H9 (cell line): ENCODE results near the gene ZBTB33. TPM values are rescaled to one million over a fixed set of nuclear protein-coding genes. Genes with fewer than 3 reads are reported as not detected.

Experiments used
- DNase-seq: peaks from one replicate; pipeline ENCODE4 v3.0.0-alpha.2; 2017
- H2AFZ ChIP-seq: one replicate; pipeline ENCODE4 v1.6.1; 2013; ENCODE audit warnings: mild to moderate bottlenecking, low read length, control low read depth, moderate library complexity
- H2AK5ac ChIP-seq: 2 replicates; pipeline ENCODE4 v1.6.1; 2013; ENCODE audit warnings: low read length, control low read depth, mixed read lengths; ENCODE audit not compliant: insufficient read length
- H2BK120ac ChIP-seq: one replicate; pipeline ENCODE4 v1.6.1; 2013; ENCODE audit warnings: low read depth, mild to moderate bottlenecking, low read length, control low read depth, inconsistent platforms; ENCODE audit not compliant: poor library complexity, severe bottlenecking
- H2BK12ac ChIP-seq: 2 replicates; pipeline ENCODE4 v1.6.1; 2013; ENCODE audit warnings: low read length, control low read depth, mixed read lengths, low read depth; ENCODE audit not compliant: insufficient read length
- H2BK15ac ChIP-seq: 2 replicates; pipeline ENCODE4 v1.6.1; 2013; ENCODE audit warnings: low read depth, low read length, control low read depth
- H2BK20ac ChIP-seq: one replicate; pipeline ENCODE4 v1.6.1; 2013; ENCODE audit warnings: low read depth, mild to moderate bottlenecking, low read length, control low read depth, inconsistent platforms; ENCODE audit not compliant: poor library complexity, severe bottlenecking
- H2BK5ac ChIP-seq: 2 replicates; pipeline ENCODE4 v1.6.1; 2013; ENCODE audit warnings: low read length, control low read depth, mixed read lengths; ENCODE audit not compliant: insufficient read length
- H3K14ac ChIP-seq: 2 replicates; pipeline ENCODE4 v1.6.1; 2013; ENCODE audit warnings: low read length, control low read depth; ENCODE audit not compliant: insufficient read depth
- H3K18ac ChIP-seq: 2 replicates; pipeline ENCODE4 v1.6.1; 2013; ENCODE audit warnings: low read depth, mild to moderate bottlenecking, mixed read lengths, low read length, control low read depth; ENCODE audit not compliant: insufficient read length
- H3K23ac ChIP-seq: 2 replicates; pipeline ENCODE4 v1.6.1; 2013; ENCODE audit warnings: low read length, control low read depth, mixed read lengths, low read depth; ENCODE audit not compliant: insufficient read length
- H3K23me2 ChIP-seq: 2 replicates; pipeline ENCODE4 v1.6.1; 2013; ENCODE audit warnings: low read depth, mild to moderate bottlenecking, mixed read lengths, low read length, control low read depth; ENCODE audit not compliant: insufficient read length, poor library complexity, severe bottlenecking
- H3K27ac ChIP-seq: 2 replicates; pipeline ENCODE4 v1.5.1; 2013; ENCODE audit warnings: low read length, control low read depth, mixed read lengths, low read depth; ENCODE audit not compliant: insufficient read length
- H3K27me3 ChIP-seq: 2 replicates; pipeline ENCODE4 v1.6.1; 2013; ENCODE audit warnings: low read length, control low read depth, inconsistent platforms; ENCODE audit not compliant: insufficient read depth
- H3K4ac ChIP-seq: 2 replicates; pipeline ENCODE4 v1.6.1; 2013; ENCODE audit warnings: low read depth, mild to moderate bottlenecking, control low read depth, inconsistent platforms, low read length, moderate library complexity
- H3K4me1 ChIP-seq: 2 replicates; pipeline ENCODE4 v1.6.1; 2013; ENCODE audit warnings: low read length, control low read depth, inconsistent platforms; ENCODE audit not compliant: insufficient read depth
- H3K4me2 ChIP-seq: 2 replicates; pipeline ENCODE4 v1.6.1; 2013; ENCODE audit warnings: low read length, control low read depth, mixed read lengths; ENCODE audit not compliant: insufficient read length, insufficient read depth
- H3K56ac ChIP-seq: 2 replicates; pipeline ENCODE4 v1.6.1; 2013; ENCODE audit warnings: low read depth, mild to moderate bottlenecking, mixed read lengths, low read length, control low read depth; ENCODE audit not compliant: insufficient read length
- H3K79me1 ChIP-seq: 2 replicates; pipeline ENCODE4 v1.6.1; 2013; ENCODE audit warnings: low read depth, mild to moderate bottlenecking, moderate library complexity, low read length, control low read depth, inconsistent platforms; ENCODE audit not compliant: insufficient read depth, poor library complexity, severe bottlenecking
- H3K79me2 ChIP-seq: 2 replicates; pipeline ENCODE4 v1.6.1; 2013; ENCODE audit warnings: low read length, control low read depth, inconsistent platforms; ENCODE audit not compliant: insufficient read depth
- H3K9ac ChIP-seq: 2 replicates; pipeline ENCODE4 v1.6.1; 2013; ENCODE audit warnings: low read length, control low read depth, mixed read lengths; ENCODE audit not compliant: insufficient read length; ENCODE audit errors: extremely low read depth
- H3K9me3 ChIP-seq: one replicate; pipeline ENCODE4 v1.6.1; 2013; ENCODE audit warnings: low read depth, low read length, inconsistent platforms; ENCODE audit not compliant: control insufficient read depth
- H3T11ph ChIP-seq: one replicate; pipeline ENCODE4 v1.6.1; 2013; ENCODE audit warnings: mild to moderate bottlenecking, low read length, control low read depth, inconsistent platforms
- H4K20me1 ChIP-seq: one replicate; pipeline ENCODE4 v1.6.1; 2013; ENCODE audit not compliant: control insufficient read depth, insufficient read length, insufficient read depth
- H4K5ac ChIP-seq: 2 replicates; pipeline ENCODE4 v1.6.1; 2013; ENCODE audit warnings: low read depth, mild to moderate bottlenecking, mixed read lengths, low read length, control low read depth; ENCODE audit not compliant: insufficient read length
- H4K8ac ChIP-seq: replicated peaks from 2 replicates; pipeline ENCODE4 v1.6.1; 2013; ENCODE audit warnings: low read length, control low read depth, mixed read lengths, low read depth; ENCODE audit not compliant: insufficient read length
- H4K91ac ChIP-seq: 2 replicates; pipeline ENCODE4 v1.6.1; 2013; ENCODE audit warnings: low read depth, mild to moderate bottlenecking, moderate library complexity, mixed read lengths, low read length, control low read depth; ENCODE audit not compliant: insufficient read length
- H3K27ac Mint-ChIP-seq, 3 experiments: 2 replicates in 2 of 3; 3 replicates in 1 of 3; pipeline ENCODE4 v1.8.0; 2020 to 2021; ENCODE audit warnings: mixed read lengths in 3 of 3, mild to moderate bottlenecking in 1 of 3, moderate library complexity in 1 of 3
- H3K27me3 Mint-ChIP-seq: 2 replicates; pipeline ENCODE4 v1.8.0; 2021; ENCODE audit warnings: low read depth, mild to moderate bottlenecking, moderate library complexity, mixed read lengths
- H3K36me3 Mint-ChIP-seq, 3 experiments: 2 replicates in 2 of 3; 3 replicates in 1 of 3; pipeline ENCODE4 v1.8.0; 2020 to 2021; ENCODE audit warnings: low read depth in 3 of 3, mixed read lengths in 3 of 3; ENCODE audit not compliant: insufficient read depth in 1 of 3
- H3K4me1 Mint-ChIP-seq, 2 experiments: 2 replicates each; pipeline ENCODE4 v1.8.0; 2020; ENCODE audit warnings: mixed read lengths in 2 of 2
- H3K4me3 Mint-ChIP-seq, 2 experiments: 2 replicates in 1 of 2; 3 replicates in 1 of 2; pipeline ENCODE4 v1.8.0; 2020 to 2021; ENCODE audit warnings: mild to moderate bottlenecking in 2 of 2, mixed read lengths in 2 of 2, moderate library complexity in 1 of 2
- H3K9me3 Mint-ChIP-seq, 2 experiments: 2 replicates in 1 of 2; 3 replicates in 1 of 2; pipeline ENCODE4 v1.8.0; 2020; ENCODE audit warnings: mild to moderate bottlenecking in 2 of 2, mixed read lengths in 2 of 2, moderate library complexity in 1 of 2
- CTCF ChIP-seq: fragments of 200-600 bp; sonication (generic); conservative IDR thresholded peaks from 3 replicates; pipeline ENCODE4 v1.8.0; 2021; ENCODE audit warnings: antibody characterized with exemption, mild to moderate bottlenecking
- WGBS: extraction: QIAGEN DNeasy Blood & Tissue Kit; methylation state at CpG from one replicate; pipeline ENCODE4 v1.1.7; 2013; ENCODE audit warnings: missing lambda C conversion rate, low lambda C conversion rate, mixed read lengths; ENCODE audit not compliant: insufficient read length; ENCODE audit errors: extremely low coverage; 5-methylcytosine and 5-hydroxymethylcytosine counted together
- total RNA-seq: library from RNA; stranded (reverse); gene quantifications from 2 replicates; pipeline ENCODE4 v1.2.1, GENCODE V29; 2021

ZBTB33 gene
- total RNA-seq, 1 experiment from 2014 or later: 18.7 TPM

DNA sequence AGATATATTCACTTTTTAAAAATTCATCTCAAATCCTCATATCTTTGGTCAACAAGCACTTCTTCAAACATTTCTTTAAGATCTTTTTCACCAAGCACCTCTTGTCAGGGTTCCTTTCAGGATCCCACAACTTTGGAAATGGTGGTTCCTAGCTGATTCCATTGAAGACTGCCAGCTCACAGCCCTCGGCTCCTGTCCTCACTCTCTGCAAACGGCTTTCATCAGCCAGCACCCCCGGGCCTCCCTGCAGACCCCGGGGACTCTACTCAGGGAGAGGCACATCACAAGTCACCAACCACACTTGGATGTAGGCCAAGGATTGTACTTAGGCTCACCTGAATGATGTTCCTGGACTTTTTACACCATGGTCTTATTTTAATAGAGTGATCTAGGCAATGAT lies 20.0 kb downstream of the ZBTB33 start:
- peaks cover 65 to 73% of the 10 kb centered on the region in 2 experiments for H3K9me3 Mint-ChIP-seq
- H2AK5ac ChIP-seq: no peak overlapping the region

More for the DNA sequence above, 20.0 kb downstream of the ZBTB33 start:
- no peak overlapping the region for H3K23ac ChIP-seq
- peaks cover 11% of the 10 kb centered on the region for H3K9me3 ChIP-seq
- no CpG with 5 or more reads among the region's 4 CpGs for WGBS
- H3K23me2 ChIP-seq: no peaks in the 10 kb centered on the region
- no peak overlapping the region for H4K91ac ChIP-seq
- H3K56ac ChIP-seq: no peak overlapping the region
- no peak overlapping the region for H3T11ph ChIP-seq
- no peak overlapping the region for H4K8ac ChIP-seq
- H2BK120ac ChIP-seq: no peak overlapping the region
- H4K20me1 ChIP-seq: no peaks in the 10 kb centered on the region
- H2BK5ac ChIP-seq: no peak overlapping the region
- no peak overlapping the region for H3K27ac ChIP-seq
- no peak overlapping the region for H2AFZ ChIP-seq
- H3K79me2 ChIP-seq: no peaks in the 10 kb centered on the region
- H3K27me3 ChIP-seq: no peaks in the 10 kb centered on the region
- no peak overlapping the region for H3K14ac ChIP-seq
- no peak overlapping the region for H3K4ac ChIP-seq
- no peak for DNase-seq
- H3K4me3 Mint-ChIP-seq: no peak overlapping the region
- peaks cover 0 to 2% (median 0%) of the 10 kb centered on the region in 3 experiments; a peak in 2 of 7 replicates for H3K36me3 Mint-ChIP-seq
- no peak overlapping the region for H3K27ac Mint-ChIP-seq
- no peak overlapping the region for H3K9ac ChIP-seq
- H4K5ac ChIP-seq: no peak overlapping the region
- peaks cover 33% of the 10 kb centered on the region for H3K27me3 Mint-ChIP-seq
- no peaks in the 10 kb centered on the region for H3K4me1 ChIP-seq
- TF ChIP-seq CTCF: no peak
- H3K79me1 ChIP-seq: no peaks in the 10 kb centered on the region
- H2BK15ac ChIP-seq: no peak overlapping the region
- no peak overlapping the region for H2BK20ac ChIP-seq
- no peak overlapping the region for H3K4me2 ChIP-seq
- H3K18ac ChIP-seq: no peak overlapping the region
- no peak overlapping the region for H2BK12ac ChIP-seq
- H3K4me1 Mint-ChIP-seq: peaks cover 13% of the 10 kb centered on the region in 2 experiments
